Activated naive CD8-positive, alpha-beta T cell treated with anti-CD3 and anti-CD28 coated beads for 36 hours (primary cell): ENCODE measurements around the gene POGZ. TPM values are rescaled to one million over a fixed set of nuclear protein-coding genes. Genes with fewer than 3 reads are reported as not detected.

Source experiments
- total RNA-seq, 2 experiments: library from RNA; stranded (reverse); gene quantifications; one replicate each; pipeline ENCODE4 v1.2.3, GENCODE V29; 2021

Gene POGZ
- total RNA-seq, 2 experiments from 2014 or later: 52.1 to 63.1 TPM

Other genes with a start within 250 kb of the POGZ start
- 100 to 1,000 TPM; 217 to 249 TPM for gene PSMD4, start 204.8 kb downstream of the POGZ start, total RNA-seq
- 10 to 100 TPM; 27.0 to 29.9 TPM for gene ZNF687, start 177.2 kb downstream of the POGZ start, total RNA-seq
- gene PI4KB, start 132.1 kb downstream of the POGZ start, total RNA-seq: 10 to 100 TPM; 46.4 to 49.4 TPM
- gene RFX5, start 112.2 kb downstream of the POGZ start, total RNA-seq: 10 to 100 TPM; 55.2 to 58.6 TPM
- not detected for gene SELENBP1, start 86.8 kb downstream of the POGZ start, total RNA-seq
- 100 to 1,000 TPM; 413 to 425 TPM for gene PSMB4, start 59.9 kb downstream of the POGZ start, total RNA-seq
- 1 to 10 TPM; 1.3 to 2.0 TPM for gene CGN, start 51.9 kb upstream of the POGZ start, total RNA-seq
- gene TUFT1, start 80.8 kb upstream of the POGZ start, total RNA-seq: 1 to 10 TPM; 2.3 to 2.9 TPM
- 10 to 100 TPM; 25.2 to 27.7 TPM for gene SNX27, start 152.6 kb upstream of the POGZ start, total RNA-seq